Activated T-cell treated with anti-CD3 and anti-CD28 coated beads for 24 hours (primary cell): ENCODE results near the gene PRKAG2.

Experiments
- DNase-seq: peaks from one replicate; pipeline ENCODE4 v3.0.0-alpha.2; 2020; ENCODE audit warnings: low read depth

PRKAG2 gene

GRCh38 chr7:151615058-151615457 lies 261.9 kb downstream of the PRKAG2 start:
- no peak for DNase-seq

DNA sequence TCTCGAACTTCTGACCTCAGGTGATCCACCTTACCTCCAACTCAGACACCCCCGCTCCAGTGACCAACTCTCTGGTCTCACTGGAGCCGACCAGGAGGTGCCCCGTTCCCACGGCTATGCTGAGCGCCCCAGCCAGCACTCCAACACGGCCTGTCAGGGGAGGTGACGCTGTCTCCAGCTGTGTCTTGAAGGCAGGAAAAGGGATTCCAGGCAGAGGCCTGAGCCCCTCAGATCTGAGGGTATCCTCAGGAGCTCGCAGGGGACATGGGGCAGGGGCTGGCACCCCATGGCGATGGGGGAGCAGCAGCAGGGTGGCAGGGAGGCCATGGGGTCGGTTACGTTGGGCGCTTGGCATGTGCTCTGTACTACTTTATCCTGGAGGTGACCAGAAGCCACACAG lies 262.9 kb downstream of the PRKAG2 start:
- DNase-seq: no peak

- DNase-seq: no peak
Measured at GRCh38 chr7:151611878-151612277, 265.0 kb downstream of the PRKAG2 start.

DNA sequence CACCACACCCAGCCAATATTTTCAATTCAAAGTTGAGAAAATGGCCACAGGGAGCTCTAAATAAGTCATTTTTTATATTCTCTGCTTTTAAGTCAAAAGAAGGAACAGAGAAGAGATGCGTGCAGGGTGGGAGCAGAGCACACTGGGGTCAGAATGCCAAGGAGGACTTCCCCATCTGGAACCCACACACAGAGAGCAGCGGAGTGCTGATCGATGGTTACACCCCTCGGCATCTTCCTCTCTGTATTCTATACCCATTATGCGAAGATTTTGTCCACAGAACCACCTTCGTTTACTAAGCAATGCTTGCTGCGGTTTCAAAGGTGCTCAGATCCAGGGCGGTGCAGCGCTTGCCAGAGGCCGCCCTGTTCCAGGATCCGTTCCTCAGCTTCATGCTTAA lies 265.9 kb downstream of the PRKAG2 start:
- no peak for DNase-seq

- no peak for DNase-seq
Measured at GRCh38 chr7:151608031-151608551, 268.8 kb downstream of the PRKAG2 start.

GRCh38 chr7:151607464-151607867 lies 269.4 kb downstream of the PRKAG2 start:
- DNase-seq: no peak

GRCh38 chr7:151603951-151604350 lies 273.0 kb downstream of the PRKAG2 start:
- DNase-seq: no peak

DNA sequence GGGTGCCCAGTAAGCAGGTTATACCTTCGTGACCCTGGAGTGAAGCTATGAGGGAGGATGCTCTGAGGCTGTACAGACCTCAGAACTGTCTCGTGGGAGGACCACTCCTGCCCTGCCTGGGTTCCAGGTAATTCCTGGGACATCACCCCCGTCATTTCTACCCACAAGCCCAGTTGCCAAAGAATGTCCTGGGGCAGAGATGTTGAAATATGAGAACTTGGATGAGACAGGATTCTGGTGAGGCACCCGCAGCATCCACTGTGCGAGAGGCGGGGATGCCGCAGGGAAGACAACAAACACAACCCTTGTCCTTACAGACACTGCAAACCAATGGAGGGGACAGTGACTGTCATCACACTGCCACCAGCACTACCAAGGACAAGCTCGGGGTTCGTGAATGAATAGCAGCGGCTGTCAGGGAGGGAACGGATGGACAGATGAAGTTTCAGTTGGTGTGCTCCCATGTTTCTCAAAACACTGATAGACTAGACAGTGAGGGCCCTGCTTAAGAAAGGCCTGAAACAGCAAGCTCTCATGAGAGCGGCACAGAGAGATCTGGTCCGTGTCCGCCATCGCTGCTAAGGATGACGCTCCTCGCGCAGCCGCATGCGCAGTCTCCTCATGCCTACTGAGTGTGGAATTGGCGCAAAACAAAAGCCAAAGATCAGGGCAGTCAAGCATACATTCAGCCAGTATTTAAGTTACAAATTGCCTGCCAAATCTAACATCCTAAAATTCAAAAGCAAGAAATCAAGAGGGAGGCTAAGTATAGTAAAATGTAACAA lies 275.2 kb downstream of the PRKAG2 start:
- DNase-seq: no peak

DNA sequence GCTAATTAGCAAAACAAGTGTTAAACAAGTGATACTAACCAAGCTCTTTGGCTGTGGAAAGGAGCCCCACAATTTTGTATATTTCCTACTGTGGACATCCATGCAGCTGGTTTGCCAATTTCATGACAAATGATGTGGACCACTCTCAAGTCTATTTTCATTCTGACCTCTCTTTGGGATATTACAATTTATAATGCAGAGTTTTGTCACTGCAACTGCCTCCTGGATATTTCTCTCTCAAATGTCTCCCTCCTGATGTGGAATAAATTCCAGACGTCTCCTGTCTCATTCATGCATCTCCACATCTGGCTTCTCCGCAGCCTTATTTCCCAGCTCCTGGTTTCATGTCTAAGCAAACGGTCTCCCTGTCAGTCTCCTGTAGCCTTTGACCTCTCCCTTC lies 276.6 kb downstream of the PRKAG2 start:
- DNase-seq: no peak

DNA sequence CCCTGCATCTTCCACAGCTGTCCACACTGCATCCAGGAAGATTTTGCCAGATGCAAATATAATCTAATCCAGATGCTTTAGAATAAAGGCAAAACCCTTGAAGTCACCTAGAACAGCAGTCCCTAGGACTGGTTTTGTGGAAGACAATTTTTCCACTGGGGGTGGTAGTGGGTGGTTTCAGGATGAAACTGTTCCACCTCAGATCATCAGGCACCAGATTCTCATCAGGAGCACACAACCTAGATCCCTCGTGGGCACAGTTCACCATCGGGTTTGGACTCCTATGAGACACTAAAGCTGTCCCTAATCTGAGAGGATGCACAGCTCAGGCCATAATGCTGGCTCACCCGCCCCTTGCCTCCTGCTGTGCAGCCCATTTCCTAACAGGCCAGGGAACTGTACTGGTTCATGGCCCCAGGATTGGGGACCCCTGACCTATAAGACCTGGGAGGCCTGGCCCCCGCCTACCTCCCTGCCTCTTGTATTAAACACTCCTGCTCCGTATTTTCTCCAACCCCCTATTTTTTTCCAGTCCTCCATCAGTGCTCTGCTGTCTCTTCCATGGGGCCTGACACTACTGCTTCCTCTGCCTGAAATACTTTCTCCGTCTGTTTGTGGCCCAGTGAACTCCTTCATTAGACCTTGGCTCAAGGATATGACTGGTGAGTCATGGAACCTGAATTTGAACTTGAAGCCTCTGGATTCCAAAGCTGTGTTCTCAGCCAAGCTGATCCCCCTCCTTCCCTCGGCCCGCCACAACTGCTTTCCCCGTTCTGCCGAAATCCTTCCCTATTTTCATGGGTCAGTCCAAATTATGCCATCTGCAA lies 277.3 kb downstream of the PRKAG2 start:
- peak; percentile 3 for DNase-seq

DNA sequence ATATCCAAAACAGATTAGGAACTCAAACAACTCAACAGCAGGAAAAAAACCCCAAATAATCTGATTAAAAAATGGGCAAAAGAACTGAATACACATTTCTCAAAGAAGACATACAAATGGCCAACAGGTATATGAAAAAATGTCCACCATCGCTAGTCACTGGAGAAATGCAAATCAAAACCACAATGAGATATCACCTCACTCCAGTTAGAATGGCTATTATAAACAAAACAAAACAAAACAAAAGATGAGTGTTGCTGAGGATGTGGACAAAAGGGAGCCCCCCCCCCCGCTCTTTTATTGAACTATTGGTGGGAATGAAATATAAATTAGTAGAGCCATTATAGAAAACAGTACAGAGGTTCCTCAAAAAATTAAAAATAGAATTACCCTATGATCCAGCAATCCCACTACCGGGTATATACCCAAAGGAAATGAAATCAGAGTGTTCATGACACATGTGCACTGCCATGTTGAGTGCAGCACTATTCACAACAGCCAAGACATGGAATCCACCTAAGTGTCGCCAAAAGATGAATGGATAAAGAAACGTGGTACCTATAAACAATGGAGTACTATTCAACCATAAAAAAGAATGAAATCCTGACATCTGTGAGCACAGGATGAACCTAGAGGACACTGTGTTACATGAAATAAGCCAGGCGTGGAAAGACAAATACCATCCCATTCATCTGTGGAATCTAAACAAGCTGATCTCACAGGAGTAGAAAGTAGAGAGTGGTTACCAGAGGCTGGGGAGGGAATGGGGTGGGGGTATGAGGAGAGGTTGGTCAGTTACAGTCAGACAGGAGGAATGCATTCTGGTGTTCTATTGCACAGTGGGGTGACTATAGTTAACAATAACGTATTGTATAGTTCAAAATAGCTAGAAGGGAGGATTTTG lies 279.1 kb downstream of the PRKAG2 start:
- DNase-seq: no peak

- no peak for DNase-seq
Measured at GRCh38 chr7:151595702-151596350, 281.1 kb downstream of the PRKAG2 start.

DNA sequence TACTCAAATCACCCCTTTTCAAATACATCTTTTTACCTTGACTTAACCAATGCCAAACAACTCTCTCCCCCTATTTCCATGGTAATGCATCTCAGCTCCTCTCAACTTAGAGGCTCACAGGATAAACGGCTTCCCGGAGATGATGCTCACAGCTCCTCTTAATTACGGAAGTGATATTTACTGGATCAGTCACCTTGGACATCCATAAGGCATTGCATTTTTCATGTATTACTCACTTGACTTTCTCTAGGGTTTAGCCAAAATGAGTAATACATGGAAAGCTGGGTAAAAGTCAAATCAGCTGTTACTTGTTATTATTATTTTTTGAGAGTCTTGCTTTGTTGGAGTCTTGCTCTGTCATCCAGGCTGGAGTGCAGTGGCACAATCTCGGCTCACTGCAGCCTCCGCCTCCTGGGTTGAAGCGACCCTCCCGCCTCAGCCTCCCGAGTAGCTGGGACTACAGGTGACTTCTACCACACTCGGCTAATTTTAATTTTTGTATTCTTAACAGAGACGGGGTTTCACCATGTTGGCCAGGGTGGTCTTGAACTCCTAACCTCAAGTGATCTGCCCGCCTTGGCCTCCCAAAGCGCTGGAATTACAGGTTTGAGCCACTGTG lies 283.9 kb downstream of the PRKAG2 start:
- no peak for DNase-seq

GRCh38 chr7:151592330-151592729 lies 284.6 kb downstream of the PRKAG2 start:
- no peak for DNase-seq

DNA sequence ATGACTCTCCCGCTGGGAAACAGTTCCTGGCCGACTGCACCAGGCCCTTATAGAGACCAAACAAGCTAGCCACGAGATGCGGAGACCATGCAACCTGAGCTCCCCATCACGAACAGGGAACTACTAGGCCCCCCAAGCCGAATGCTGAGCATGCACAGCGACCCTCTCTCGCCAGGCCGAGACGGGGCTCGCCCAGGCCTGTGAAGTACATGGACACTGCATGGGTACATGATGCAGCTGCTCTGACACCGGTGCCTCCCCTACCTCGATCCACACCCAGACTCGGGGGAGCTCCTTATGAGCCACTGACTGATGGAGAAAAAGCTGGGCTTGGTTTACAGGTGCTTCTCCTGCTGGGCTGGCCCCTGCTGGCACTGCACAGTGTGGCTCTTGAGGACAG lies 285.0 kb downstream of the PRKAG2 start:
- DNase-seq: no peak

GRCh38 chr7:151590850-151591771 lies 285.8 kb downstream of the PRKAG2 start:
- DNase-seq: no peak

- DNase-seq: no peak
Measured at GRCh38 chr7:151590071-151590849, 286.7 kb downstream of the PRKAG2 start.

DNA sequence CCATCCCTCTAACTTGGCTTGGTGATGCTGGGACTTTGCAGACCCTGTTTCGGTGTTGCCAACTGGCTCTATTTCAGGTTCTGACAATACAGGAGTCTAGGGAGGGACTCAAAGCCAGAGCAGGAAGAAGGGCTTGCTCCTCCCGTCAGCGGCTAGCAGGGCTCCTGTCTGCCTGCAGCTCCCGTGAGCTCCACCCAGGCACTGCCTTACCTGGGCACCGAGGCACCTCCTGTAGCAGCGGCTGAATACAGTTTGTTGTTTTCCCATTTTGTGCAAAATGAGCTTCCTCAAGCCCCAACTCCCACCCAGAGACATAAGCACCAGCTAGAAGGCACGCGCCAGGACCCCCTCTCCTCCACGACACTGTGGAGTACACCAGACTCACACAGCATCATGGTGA lies 287.9 kb downstream of the PRKAG2 start:
- no peak for DNase-seq
